Immature natural killer cell (primary cell): Measurements from ENCODE around the gene CLSTN2. TPM values are rescaled to one million over a fixed set of nuclear protein-coding genes. Genes with fewer than 3 reads are reported as not detected.

Experiments used
- DNase-seq, 3 donors: peaks; one replicate each; pipeline ENCODE4 v3.0.0; 2022; ENCODE audit warnings: mixed read lengths in 1 of 3
- H3K27ac Mint-ChIP-seq, 6 donors: one replicate each; pipeline ENCODE4 v1.8.0; 2020; ENCODE audit warnings: mixed read lengths in 6 of 6, mild to moderate bottlenecking in 5 of 6, inconsistent platforms in 4 of 6, moderate library complexity in 3 of 6
- H3K27me3 Mint-ChIP-seq, 3 donors: one replicate each; pipeline ENCODE4 v1.8.0; 2020 to 2021; ENCODE audit warnings: low read depth in 3 of 3, mild to moderate bottlenecking in 3 of 3, mixed read lengths in 3 of 3, moderate library complexity in 3 of 3, inconsistent platforms in 1 of 3
- H3K36me3 Mint-ChIP-seq, 3 donors: one replicate each; pipeline ENCODE4 v1.8.0; 2020; ENCODE audit warnings: mixed read lengths in 3 of 3, inconsistent platforms in 2 of 3, mild to moderate bottlenecking in 2 of 3
- H3K4me1 Mint-ChIP-seq, 2 donors: one replicate each; pipeline ENCODE4 v1.8.0; 2020; ENCODE audit warnings: inconsistent platforms in 2 of 2, mild to moderate bottlenecking in 2 of 2, mixed read lengths in 2 of 2, moderate library complexity in 1 of 2
- H3K4me3 Mint-ChIP-seq, 5 donors: one replicate each; pipeline ENCODE4 v1.8.0; 2020; ENCODE audit warnings: mild to moderate bottlenecking in 5 of 5, mixed read lengths in 5 of 5, inconsistent platforms in 3 of 5, moderate library complexity in 3 of 5
- H3K9me3 Mint-ChIP-seq, 6 donors: one replicate each; pipeline ENCODE4 v1.8.0; 2020; ENCODE audit warnings: mild to moderate bottlenecking in 6 of 6, mixed read lengths in 6 of 6, inconsistent platforms in 4 of 6, moderate library complexity in 3 of 6
- polyA plus RNA-seq, 3 donors: library from polyadenylated mRNA; unstranded; fragments of 300-500 nt; fragmentation: Illumina TruSeq; gene quantifications; one replicate each; pipeline ENCODE4 v1.2.3, GENCODE V29; 2021

The CLSTN2 gene
- polyA plus RNA-seq, 3 donors from 2014 or later, result not detected

DNA sequence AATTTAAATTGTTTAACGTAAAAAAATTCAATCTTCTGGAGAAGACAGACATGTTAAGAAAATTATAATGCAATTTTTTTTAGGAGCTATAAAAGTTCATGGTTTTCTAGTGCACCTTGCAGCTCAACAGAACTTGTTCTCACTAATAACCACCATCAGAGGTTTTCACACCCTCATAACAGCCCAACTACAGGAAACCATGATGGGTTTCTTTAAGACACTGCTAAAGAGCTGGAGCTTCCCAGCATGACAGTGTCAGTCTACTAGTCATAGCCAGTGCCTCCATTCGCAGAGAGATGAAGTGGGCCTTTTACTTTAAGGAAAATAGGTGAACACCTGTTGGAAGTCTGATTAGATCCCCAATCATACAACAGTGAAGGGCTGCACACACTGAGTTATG lies 518.8 kb downstream of the CLSTN2 start:
- Mint-ChIP-seq H3K27ac (peak overlapping the region; percentile 29 to 78 (median 48)), H3K9me3 (no peaks in the 10 kb centered on the region), H3K36me3 (no peaks in the 10 kb centered on the region), H3K4me3 (peak overlapping the region; percentile 23 to 68 (median 43)), H3K27me3 (peaks cover 1 to 16% (median 9%) of the 10 kb centered on the region in 3 donors), H3K4me1 (peaks cover 36 to 49% of the 10 kb centered on the region in 2 donors)
- DNase-seq, result peak; percentile 48 to 54 (median 53)

DNA sequence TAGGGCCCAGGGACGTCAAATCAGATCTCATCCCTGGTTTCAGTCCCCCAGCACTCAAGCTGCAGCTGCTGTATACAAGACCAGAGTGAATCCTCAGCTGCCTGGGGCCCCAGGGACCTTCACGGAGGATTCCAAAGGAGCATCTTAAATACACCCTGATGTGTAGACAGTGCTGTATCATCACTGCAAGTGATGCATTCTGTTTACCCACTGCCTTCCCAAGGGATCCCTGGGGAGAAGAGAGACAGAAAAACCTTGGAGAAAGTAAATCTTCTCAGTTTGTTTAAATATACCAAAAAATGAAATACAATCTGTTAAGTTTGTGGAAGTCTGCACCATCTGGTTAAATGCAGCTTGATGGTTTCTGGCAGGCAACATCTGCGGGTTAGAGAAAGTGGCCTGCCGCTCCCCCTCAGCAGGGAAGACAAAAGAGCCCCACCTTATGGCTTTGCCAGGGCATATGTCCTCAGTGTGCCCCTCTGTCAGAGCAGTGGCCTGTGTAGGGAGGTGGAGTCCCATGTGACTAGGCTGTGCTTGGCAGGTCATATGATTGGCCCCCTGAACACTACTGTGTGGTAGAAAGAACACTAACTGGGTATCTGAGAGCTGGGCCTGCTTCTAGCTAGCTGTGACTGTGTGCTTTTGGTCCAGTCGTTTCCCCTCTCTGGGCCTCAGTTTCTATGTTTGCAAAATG lies 520.7 kb downstream of the CLSTN2 start:
- Mint-ChIP-seq H3K27ac (no peak overlapping the region), H3K4me3 (no peak overlapping the region), H3K4me1 (peaks cover 36 to 46% of the 10 kb centered on the region in 2 donors), H3K36me3 (no peaks in the 10 kb centered on the region), H3K9me3 (peaks cover 0 to 3% (median 0%) of the 10 kb centered on the region in 6 donors), H3K27me3 (peaks cover 1 to 13% (median 10%) of the 10 kb centered on the region in 3 donors)
- no peak for DNase-seq

DNA sequence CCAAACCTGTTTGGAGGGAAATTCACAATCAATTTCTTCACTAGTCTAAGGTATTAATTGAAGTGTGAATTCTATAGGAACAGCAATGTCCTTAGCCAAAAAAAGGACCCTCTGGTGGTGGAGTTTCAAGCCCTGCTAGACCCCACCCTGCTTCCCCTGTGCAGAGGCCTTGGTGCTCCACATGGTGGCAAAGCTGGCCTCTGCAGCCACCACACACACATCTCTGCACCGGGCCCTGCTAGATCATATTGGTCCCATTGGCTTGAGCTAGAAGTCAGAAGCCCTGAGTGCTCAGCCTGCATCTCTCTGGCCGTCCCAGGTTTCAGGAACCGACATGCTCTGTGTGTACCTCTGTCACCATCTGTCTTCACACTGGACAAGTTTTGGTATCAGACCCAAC lies 522.0 kb downstream of the CLSTN2 start:
- Mint-ChIP-seq H3K36me3 (no peaks in the 10 kb centered on the region), H3K9me3 (peaks cover 0 to 3% (median 0%) of the 10 kb centered on the region in 6 donors), H3K27me3 (peaks cover 0 to 13% (median 8%) of the 10 kb centered on the region in 3 donors), H3K27ac (no peak overlapping the region), H3K4me1 (peaks cover 36 to 38% of the 10 kb centered on the region in 2 donors), H3K4me3 (no peak overlapping the region)
- DNase-seq, result no peak

DNA sequence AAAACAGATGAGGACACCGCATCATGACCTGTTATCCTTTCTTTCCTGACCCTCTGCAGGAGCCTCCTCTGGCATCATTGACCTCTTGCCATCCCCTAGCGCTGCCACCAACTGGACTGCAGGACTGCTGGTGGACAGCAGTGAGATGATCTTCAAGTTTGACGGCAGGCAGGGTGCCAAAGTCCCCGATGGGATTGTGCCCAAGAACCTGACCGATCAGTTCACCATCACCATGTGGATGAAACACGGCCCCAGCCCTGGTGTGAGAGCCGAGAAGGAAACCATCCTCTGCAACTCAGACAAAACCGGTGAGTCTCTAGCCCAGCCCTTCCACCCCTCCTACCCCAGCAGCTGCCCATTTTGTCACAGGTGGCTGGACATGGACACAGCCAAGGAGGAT lies 524.5 kb downstream of the CLSTN2 start:
- Mint-ChIP-seq H3K36me3 (no peaks in the 10 kb centered on the region), H3K9me3 (peaks cover 0 to 3% (median 0%) of the 10 kb centered on the region in 6 donors), H3K4me1 (peaks cover 21 to 28% of the 10 kb centered on the region in 2 donors), H3K27me3 (peaks cover 3 to 13% (median 10%) of the 10 kb centered on the region in 3 donors), H3K27ac (no peak overlapping the region), H3K4me3 (no peak overlapping the region)
- DNase-seq, result no peak

DNA sequence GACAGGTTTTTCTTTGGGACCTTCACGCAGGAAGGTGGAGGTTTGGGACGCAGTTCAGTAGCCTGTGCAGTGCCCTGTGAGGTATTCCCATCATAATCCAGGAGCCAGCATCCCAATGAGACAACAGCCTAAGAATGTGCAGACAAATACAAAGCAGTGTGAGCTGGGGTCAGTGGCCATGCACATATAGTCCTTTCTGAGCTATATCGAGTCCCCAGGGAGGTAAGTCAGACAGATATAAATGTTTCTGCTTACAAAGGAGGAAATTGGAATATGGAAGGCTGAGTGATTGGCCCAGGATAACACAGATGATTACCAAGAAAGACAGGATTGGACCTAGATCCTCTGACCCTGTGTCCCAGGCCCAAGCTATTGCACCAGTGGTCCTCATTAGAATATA lies 526.3 kb downstream of the CLSTN2 start:
- DNase-seq, result no peak
- H3K27ac Mint-ChIP-seq, result no peak overlapping the region
- peaks cover 3 to 13% (median 10%) of the 10 kb centered on the region in 3 donors for H3K27me3 Mint-ChIP-seq
- no peaks in the 10 kb centered on the region for H3K36me3 Mint-ChIP-seq
- peaks cover 0 to 3% (median 0%) of the 10 kb centered on the region in 6 donors for H3K9me3 Mint-ChIP-seq
- peaks cover 10 to 14% of the 10 kb centered on the region in 2 donors for H3K4me1 Mint-ChIP-seq
- H3K4me3 Mint-ChIP-seq, result no peak overlapping the region

DNA sequence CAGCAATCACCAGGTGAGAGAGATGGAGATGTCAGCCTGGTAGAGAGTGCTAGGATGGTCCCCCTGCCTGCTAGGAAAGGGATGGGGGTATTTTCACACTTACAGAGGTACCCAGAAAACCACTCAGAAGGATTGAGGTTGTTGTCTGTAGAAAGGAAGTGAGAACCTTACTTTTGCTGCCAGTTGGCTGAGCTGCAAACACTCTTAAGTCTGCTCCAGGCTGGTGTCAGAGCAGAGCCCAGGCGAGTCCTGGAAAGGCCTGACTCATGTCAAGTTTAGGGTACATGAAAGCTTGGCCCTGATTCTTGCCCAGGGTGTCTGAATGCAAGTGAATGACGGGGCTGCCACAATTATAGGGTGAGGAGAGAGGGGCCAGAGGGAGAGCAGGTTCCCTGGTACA lies 528.4 kb downstream of the CLSTN2 start:
- DNase-seq, result no peak
- Mint-ChIP-seq H3K27ac (peak overlapping the region in 4 of 6 donors; percentile 51 to 68 (median 58)), H3K4me3 (peak overlapping the region in 1 of 5 donors; percentile 0), H3K4me1 (peaks cover 10 to 14% of the 10 kb centered on the region in 2 donors), H3K27me3 (peaks cover 3 to 10% (median 5%) of the 10 kb centered on the region in 3 donors), H3K9me3 (peaks cover 0 to 3% (median 0%) of the 10 kb centered on the region in 6 donors), H3K36me3 (no peaks in the 10 kb centered on the region)

DNA sequence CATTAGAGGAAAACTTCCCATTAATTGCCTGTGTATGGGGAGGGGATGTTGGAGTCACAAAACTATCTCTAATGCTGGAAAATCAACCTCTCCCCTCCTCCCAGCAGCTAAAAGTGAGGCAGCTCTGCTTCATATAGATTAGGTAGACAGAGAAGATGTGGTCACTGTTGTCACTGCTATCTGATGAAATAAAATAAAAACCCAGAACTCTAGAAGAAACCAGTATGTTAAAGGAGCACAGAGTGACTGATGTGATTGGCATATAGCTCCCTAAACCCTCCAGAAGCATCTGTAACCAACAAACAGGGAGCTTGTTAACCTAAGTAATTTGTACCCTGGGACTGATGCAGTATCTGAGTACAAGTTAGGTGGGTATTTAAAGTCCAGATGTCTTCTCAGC lies 531.0 kb downstream of the CLSTN2 start:
- Mint-ChIP-seq H3K9me3 (no peaks in the 10 kb centered on the region), H3K4me3 (no peak overlapping the region), H3K27ac (no peak overlapping the region), H3K36me3 (no peaks in the 10 kb centered on the region), H3K4me1 (peaks cover 10 to 14% of the 10 kb centered on the region in 2 donors), H3K27me3 (peaks cover 4 to 8% (median 6%) of the 10 kb centered on the region in 3 donors)
- DNase-seq, result no peak

DNA sequence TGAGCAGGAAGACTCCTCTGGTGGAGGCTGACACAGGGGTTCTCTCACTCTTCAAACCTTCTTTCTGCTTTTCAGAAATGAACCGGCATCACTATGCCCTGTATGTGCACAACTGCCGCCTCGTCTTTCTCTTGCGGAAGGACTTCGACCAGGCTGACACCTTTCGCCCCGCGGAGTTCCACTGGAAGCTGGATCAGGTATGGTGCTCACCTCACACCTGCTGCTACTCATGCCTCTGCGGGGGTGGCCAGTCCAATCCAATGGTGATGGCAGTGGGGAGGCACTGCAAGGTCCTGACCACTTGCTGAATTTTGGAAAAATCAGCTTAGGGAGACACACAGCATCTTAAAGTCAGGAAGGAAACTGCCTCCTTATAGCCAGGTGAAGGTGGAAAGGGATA lies 531.5 kb downstream of the CLSTN2 start:
- Mint-ChIP-seq H3K27me3 (peaks cover 4 to 8% (median 6%) of the 10 kb centered on the region in 3 donors), H3K9me3 (no peaks in the 10 kb centered on the region), H3K4me3 (no peak overlapping the region), H3K36me3 (no peaks in the 10 kb centered on the region), H3K27ac (no peak overlapping the region), H3K4me1 (peaks cover 10 to 14% of the 10 kb centered on the region in 2 donors)
- DNase-seq, result no peak

DNA sequence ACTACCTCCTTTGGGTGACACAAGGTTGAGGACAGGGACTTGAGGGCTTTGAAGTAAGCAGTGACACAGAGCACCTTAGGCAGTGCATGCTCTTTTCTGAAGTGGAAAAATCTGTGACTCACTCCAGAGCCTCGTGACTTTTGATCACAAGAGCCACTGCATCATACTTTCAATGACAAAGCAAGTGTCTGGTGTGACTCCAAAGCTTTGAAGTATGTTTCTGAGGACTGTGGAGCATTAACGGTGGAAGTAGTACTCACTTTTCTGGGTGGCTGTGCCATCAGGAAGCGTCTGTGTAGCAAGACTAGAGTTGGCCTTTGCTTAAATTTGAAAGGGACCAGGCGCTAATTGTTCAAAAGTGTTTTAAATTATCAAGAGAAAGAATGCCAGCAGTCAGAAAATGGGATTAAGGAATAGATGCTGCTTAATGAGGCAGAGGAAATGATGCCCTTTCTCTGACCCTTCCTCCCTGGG lies 532.2 kb downstream of the CLSTN2 start:
- H3K36me3 Mint-ChIP-seq, result no peaks in the 10 kb centered on the region
- no peak overlapping the region for H3K4me3 Mint-ChIP-seq
- no peaks in the 10 kb centered on the region for H3K9me3 Mint-ChIP-seq
- H3K27ac Mint-ChIP-seq, result no peak overlapping the region
- H3K4me1 Mint-ChIP-seq, result peaks cover 10 to 14% of the 10 kb centered on the region in 2 donors
- DNase-seq, result no peak
- H3K27me3 Mint-ChIP-seq, result peaks cover 4 to 8% (median 6%) of the 10 kb centered on the region in 3 donors

DNA sequence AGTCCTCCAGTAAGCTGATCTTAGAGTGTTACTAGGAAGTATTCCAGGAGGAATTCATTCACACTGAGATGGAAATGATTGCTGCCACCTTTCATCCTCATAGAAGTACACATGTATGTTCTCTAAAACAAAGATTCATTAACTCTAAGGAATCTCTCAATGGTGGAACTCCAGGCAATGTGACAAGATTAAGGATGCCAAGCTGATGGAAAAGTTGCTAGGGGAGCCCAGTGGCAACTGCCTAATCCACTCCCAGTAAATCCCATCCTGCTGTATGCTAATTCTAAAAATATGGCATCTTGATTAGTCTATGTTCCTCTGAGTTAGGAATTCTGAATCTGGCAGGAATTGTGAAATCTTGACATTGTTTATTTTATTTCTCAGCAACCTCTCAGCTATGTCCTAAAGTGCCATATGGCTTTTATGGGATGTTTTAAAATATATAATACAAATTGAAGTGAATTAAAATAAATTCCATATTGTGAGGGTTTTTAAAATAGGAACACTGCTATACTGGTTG lies 532.9 kb downstream of the CLSTN2 start:
- Mint-ChIP-seq H3K4me3 (no peak overlapping the region), H3K27me3 (peaks cover 3 to 8% (median 3%) of the 10 kb centered on the region in 3 donors), H3K9me3 (no peaks in the 10 kb centered on the region)

DNA sequence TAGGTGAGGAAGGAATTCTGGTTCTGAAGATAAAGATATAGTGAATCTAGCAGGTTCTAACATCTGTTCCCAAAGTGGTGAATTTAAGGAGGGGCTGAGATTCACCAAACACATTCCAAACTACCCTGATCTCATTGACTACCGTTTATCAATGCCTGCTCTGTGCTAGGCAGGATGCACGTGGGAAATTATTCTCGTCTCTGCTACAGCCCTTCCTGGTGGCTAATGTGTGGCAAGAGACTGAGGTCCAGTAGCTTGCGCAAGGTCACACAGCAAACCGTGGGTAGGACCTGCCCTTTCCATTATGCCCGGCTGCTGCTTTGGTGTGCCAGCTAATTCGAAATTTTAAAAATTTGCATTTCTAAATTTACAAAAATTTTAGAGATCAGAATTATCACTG lies 533.4 kb downstream of the CLSTN2 start:
- no peaks in the 10 kb centered on the region for H3K9me3 Mint-ChIP-seq
- peaks cover 3 to 8% (median 3%) of the 10 kb centered on the region in 3 donors for H3K27me3 Mint-ChIP-seq
- H3K4me1 Mint-ChIP-seq, result peaks cover 3 to 4% of the 10 kb centered on the region in 2 donors
- H3K4me3 Mint-ChIP-seq, result no peak overlapping the region
- H3K36me3 Mint-ChIP-seq, result peaks cover 0 to 3% (median 0%) of the 10 kb centered on the region in 3 donors
- no peak overlapping the region for H3K27ac Mint-ChIP-seq
- DNase-seq, result no peak

More for the DNA sequence above, 532.9 kb downstream of the CLSTN2 start:
- H3K36me3 Mint-ChIP-seq, result no peaks in the 10 kb centered on the region
- no peak overlapping the region for H3K27ac Mint-ChIP-seq
- no peak for DNase-seq
- H3K4me1 Mint-ChIP-seq, result peaks cover 9 to 10% of the 10 kb centered on the region in 2 donors

DNA sequence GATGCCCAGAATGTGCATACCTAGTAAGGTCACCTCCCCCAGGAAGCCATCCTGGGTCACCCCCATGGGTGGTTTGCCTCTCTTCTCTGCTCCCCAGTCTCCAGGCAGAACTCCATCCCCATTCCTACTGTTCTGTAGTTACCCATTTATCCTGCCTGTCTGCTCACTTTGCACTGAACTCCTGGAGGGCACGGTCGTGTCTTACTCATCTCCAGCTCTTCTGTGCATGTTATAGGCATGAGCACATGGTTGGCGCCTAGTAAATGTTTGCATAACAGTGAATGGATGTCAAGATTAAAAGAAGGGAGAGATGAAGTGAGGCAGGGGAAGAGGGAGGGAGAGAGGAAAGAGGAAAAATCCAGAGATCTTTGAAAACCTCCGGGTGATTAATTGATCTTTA lies 534.5 kb downstream of the CLSTN2 start:
- no peak overlapping the region for H3K4me3 Mint-ChIP-seq
- H3K27me3 Mint-ChIP-seq, result peaks cover 0 to 8% (median 3%) of the 10 kb centered on the region in 3 donors
- no peak overlapping the region for H3K27ac Mint-ChIP-seq

DNA sequence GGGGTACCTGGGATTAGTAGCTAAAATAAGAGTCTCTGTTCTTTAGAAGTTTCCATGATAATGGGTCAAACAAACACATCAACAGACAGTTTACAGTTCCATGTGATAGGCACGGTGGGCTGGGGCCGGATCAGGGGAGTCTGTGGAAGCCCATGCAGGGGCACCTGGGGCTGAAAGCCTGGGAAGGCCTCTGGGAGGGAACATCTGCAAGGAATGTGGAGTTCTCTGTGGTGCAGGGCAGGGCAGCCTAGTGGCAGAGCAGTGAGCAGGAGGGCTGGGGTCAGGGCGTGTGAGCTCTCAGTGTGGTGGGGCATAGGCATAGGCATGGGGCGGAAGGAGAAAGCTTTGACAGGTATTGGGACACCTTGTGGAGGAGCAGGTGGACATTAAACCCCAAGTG lies 535.2 kb downstream of the CLSTN2 start:
- DNase-seq, result no peak
- peaks cover 0 to 8% (median 3%) of the 10 kb centered on the region in 3 donors for H3K27me3 Mint-ChIP-seq
- peaks cover 0 to 4% (median 0%) of the 10 kb centered on the region in 3 donors for H3K36me3 Mint-ChIP-seq
- H3K9me3 Mint-ChIP-seq, result no peaks in the 10 kb centered on the region
- H3K4me1 Mint-ChIP-seq, result no peaks in the 10 kb centered on the region
- no peak overlapping the region for H3K4me3 Mint-ChIP-seq
- no peak overlapping the region for H3K27ac Mint-ChIP-seq

More for the DNA sequence above, 534.5 kb downstream of the CLSTN2 start:
- no peaks in the 10 kb centered on the region for H3K9me3 Mint-ChIP-seq
- peaks cover 0 to 4% (median 0%) of the 10 kb centered on the region in 3 donors for H3K36me3 Mint-ChIP-seq
- no peak for DNase-seq
- H3K4me1 Mint-ChIP-seq, result no peaks in the 10 kb centered on the region

DNA sequence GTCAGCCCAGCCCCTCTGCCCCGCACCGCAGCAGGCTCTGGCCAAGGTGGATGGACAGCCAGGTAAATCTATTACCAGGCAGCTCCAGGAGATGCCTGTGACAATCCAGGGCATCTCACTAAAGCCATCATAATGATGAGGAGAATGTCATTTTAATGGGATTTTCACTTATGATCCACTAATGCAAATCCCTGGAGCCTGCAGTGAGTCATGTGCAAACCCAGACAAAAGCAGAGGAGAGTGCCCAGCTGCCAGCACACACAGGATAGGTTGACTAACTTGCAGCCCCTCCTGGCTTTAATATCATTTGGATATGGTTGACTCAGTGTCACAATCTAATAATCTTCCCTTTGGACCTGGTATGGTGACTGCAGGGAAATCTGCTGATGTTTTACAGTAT lies 536.0 kb downstream of the CLSTN2 start:
- H3K4me3 Mint-ChIP-seq, result no peak overlapping the region
- peaks cover 0 to 3% (median 0%) of the 10 kb centered on the region in 6 donors for H3K9me3 Mint-ChIP-seq
- DNase-seq, result no peak
- no peak overlapping the region for H3K27ac Mint-ChIP-seq
- H3K4me1 Mint-ChIP-seq, result no peaks in the 10 kb centered on the region
- peaks cover 0 to 8% (median 3%) of the 10 kb centered on the region in 3 donors for H3K27me3 Mint-ChIP-seq
- peaks cover 0 to 4% (median 0%) of the 10 kb centered on the region in 3 donors for H3K36me3 Mint-ChIP-seq
